Nephron (organoid): ENCODE measurements around the gene SENP3.

Experiments
- H3K27ac Mint-ChIP-seq, 3 experiments: 2 replicates each; pipeline ENCODE4 v1.8.0; 2020; ENCODE audit warnings: mixed read lengths in 3 of 3, mild to moderate bottlenecking in 2 of 3, moderate library complexity in 1 of 3
- H3K27me3 Mint-ChIP-seq: 2 replicates; pipeline ENCODE4 v1.8.0; 2021; ENCODE audit warnings: low read depth, mild to moderate bottlenecking, moderate library complexity, mixed read lengths
- H3K36me3 Mint-ChIP-seq: 2 replicates; pipeline ENCODE4 v1.8.0; 2020; ENCODE audit warnings: low read depth, mixed read lengths
- H3K4me1 Mint-ChIP-seq: 2 replicates; pipeline ENCODE4 v1.8.0; 2020; ENCODE audit warnings: mixed read lengths
- H3K4me3 Mint-ChIP-seq, 3 experiments: 2 replicates each; pipeline ENCODE4 v1.8.0; 2020; ENCODE audit warnings: mild to moderate bottlenecking in 3 of 3, mixed read lengths in 3 of 3, moderate library complexity in 2 of 3
- H3K9me3 Mint-ChIP-seq: 2 replicates; pipeline ENCODE4 v1.8.0; 2020; ENCODE audit warnings: mixed read lengths
- CTCF ChIP-seq, 3 experiments: fragments of 200-600 bp; sonication (generic); IDR thresholded peaks; one replicate each; pipeline ENCODE4 v1.5.0; 2021; ENCODE audit warnings: antibody characterized with exemption in 3 of 3; ENCODE audit not compliant: unreplicated experiment in 3 of 3

SENP3 gene

GRCh38 chr17:7579834-7580603 is 18.3 kb downstream of the SENP3 start:
- no peaks in the 10 kb centered on the region for H3K9me3 Mint-ChIP-seq
- H3K4me3 Mint-ChIP-seq: peak overlapping the region; percentile 8 to 47 (median 37)
- TF ChIP-seq CTCF (IDR thresholded peaks at IDR 0.05; ENCODE audit: unreplicated experiment in 3 of 3): no peak
- peaks cover 4% of the 10 kb centered on the region for H3K27me3 Mint-ChIP-seq
- peaks cover 70% of the 10 kb centered on the region for H3K4me1 Mint-ChIP-seq
- peak overlapping the region; percentile 93 to 97 (median 95) for H3K27ac Mint-ChIP-seq
- peaks cover 60% of the 10 kb centered on the region for H3K36me3 Mint-ChIP-seq

GRCh38 chr17:7580604-7581575 is 19.2 kb downstream of the SENP3 start:
- Mint-ChIP-seq H3K4me1 (peaks cover 63% of the 10 kb centered on the region), H3K27me3 (peaks cover 4% of the 10 kb centered on the region), H3K27ac (peak overlapping the region; percentile 95 to 98 (median 97)), H3K9me3 (no peaks in the 10 kb centered on the region), H3K4me3 (peak overlapping the region; percentile 48 to 49 (median 48)), H3K36me3 (peaks cover 55% of the 10 kb centered on the region)
- no peak for TF ChIP-seq CTCF (IDR thresholded peaks at IDR 0.05; ENCODE audit: unreplicated experiment in 3 of 3)

GRCh38 chr17:7582396-7583252 is 20.9 kb downstream of the SENP3 start:
- Mint-ChIP-seq H3K9me3 (no peaks in the 10 kb centered on the region), H3K4me3 (peak overlapping the region; percentile 77 to 95 (median 78)), H3K4me1 (peaks cover 61% of the 10 kb centered on the region), H3K27ac (peak overlapping the region; percentile 98 to 100 (median 100)), H3K36me3 (peaks cover 45% of the 10 kb centered on the region), H3K27me3 (peaks cover 4% of the 10 kb centered on the region)
- no peak for TF ChIP-seq CTCF (IDR thresholded peaks at IDR 0.05; ENCODE audit: unreplicated experiment in 3 of 3)

- peaks cover 58% of the 10 kb centered on the region for H3K4me1 Mint-ChIP-seq
- H3K27me3 Mint-ChIP-seq: peaks cover 4% of the 10 kb centered on the region
- peaks cover 42% of the 10 kb centered on the region for H3K36me3 Mint-ChIP-seq
- H3K4me3 Mint-ChIP-seq: peak within 1 kb of the TSS; percentile 95 to 98 (median 97)
- no peak for TF ChIP-seq CTCF (IDR thresholded peaks at IDR 0.05; ENCODE audit: unreplicated experiment in 3 of 3)
- H3K27ac Mint-ChIP-seq: peak within 1 kb of the TSS; percentile 100
- H3K9me3 Mint-ChIP-seq: no peaks in the 10 kb centered on the region
Observed at GRCh38 chr17:7583253-7584109, 21.8 kb downstream of the SENP3 start, which contains the start of gene MPDU1. Gene MPDU1 (plus strand): TSS chr17:7583852. CDS start chr17:7583863, 11 bp downstream.
